GF-D8 (cell line): ENCODE data around the gene JCHAIN.

Source experiments
- DNase-seq: peaks from one replicate; lab custom pipeline; 2025; lab: John Stamatoyannopoulos, UW

The JCHAIN gene

DNA sequence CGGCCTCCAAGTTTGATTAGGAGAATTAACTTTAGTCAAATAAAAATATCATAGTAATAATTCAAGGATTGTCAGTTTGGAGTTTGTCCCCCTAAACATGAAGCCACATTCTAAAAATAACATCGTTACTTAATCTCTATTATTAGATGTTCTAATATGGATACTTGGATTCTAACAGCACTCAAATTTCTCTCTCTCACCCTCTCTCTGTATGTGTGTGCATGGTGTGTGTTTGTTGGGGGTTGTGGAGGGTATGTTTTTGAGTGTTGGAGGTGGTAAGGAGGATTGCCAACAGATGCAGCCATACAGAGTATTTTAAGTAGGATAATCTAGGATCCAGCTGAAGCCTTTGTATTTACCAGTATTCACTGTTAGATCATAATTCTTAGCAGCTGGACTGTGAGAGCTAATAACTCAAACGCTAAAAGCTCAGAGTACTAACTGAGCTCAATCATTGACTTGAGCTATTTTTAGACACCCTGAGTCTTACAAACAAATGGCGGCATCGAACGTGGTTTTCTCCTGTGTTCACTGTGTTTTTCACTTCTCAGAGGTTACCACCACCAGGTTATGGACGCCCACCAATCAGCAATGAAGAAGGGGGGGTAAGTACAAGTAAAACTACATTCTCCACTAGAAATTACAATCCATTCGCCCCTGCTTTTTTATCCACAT lies 28.9 kb downstream of the JCHAIN start:
- DNase-seq: no peak

DNA sequence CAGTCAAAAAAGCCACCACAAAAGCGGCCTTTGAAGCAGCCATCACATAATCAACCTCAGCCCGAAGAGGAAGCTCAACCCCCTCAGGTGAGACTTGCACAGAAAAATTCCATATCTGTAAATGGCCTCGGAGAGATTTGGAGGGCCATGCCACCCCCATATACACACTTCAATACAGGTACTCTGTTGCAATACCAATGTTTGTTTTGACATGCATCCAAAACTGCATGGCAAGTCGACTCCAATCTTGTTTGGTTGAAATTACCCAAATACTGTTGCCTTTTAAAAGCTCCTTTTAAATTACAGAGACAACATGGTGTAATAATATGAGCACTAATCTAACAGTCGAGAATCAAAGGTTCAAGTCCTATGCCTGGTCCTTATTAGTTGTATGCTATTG lies 31.8 kb downstream of the JCHAIN start:
- DNase-seq: no peak

DNA sequence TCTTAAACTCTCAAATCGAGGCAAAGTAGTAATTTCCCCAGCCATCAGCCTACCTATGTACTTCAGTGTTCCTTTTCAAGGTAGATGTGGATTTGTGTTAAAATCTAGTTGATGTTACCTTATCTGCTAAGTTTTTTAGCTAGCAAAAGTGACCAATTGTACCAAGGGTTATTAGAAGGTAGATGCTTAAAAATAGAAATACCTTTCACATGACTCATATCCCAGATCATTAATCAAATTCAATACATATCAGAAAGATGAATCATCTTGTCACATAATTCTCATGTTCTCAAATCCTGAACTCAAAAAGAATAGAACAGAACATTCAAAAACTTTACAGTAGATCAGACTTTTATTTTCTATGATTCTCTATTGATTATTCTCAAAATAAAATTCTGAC lies 34.3 kb downstream of the JCHAIN start:
- no peak for DNase-seq

DNA sequence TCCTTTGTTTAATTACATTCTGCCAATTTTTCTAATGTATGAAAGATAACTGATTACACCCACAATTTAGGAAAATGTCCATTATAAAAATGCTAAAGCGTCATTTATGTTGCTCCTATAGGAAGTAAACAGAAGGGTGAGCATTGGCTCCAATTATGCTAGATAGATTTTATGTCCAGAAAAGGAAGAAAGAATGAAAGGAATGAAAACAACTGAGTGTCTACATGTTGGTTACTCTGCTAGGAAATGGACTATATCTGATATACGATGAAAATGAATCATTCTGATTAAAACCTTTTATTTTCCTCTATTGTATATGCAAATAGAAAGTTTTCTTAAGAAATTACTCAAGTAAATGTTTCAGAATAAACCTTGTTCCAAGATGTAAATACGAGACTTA lies 36.1 kb downstream of the JCHAIN start:
- DNase-seq: no peak

DNA sequence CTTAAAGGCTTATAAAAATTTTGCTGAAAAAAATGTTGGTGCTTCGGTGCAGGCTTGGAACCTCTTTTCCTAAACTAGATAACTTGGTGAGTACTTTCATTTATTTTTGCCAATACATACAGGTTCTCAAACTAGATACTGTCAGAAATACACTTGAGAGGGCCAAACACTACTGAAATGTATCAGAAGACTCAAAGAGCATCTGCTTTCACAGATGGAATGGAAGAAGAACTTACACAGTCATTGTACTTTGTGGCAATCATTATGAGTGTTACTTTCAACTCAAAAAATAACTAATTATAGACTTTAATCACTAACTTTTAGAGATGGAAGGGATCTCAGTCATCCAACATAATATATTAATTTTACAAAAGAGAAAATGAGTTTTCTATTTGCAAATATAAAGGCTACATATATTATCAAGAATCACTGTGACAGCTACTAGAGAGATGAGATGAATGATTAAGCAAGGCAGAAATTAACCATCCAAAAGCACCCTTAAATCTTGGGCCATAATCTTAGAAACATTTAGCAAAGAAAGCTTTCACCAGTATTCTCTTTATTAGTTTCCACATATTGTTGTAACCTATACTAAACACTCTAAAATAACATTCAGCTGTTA lies 36.7 kb downstream of the JCHAIN start:
- DNase-seq: no peak

DNA sequence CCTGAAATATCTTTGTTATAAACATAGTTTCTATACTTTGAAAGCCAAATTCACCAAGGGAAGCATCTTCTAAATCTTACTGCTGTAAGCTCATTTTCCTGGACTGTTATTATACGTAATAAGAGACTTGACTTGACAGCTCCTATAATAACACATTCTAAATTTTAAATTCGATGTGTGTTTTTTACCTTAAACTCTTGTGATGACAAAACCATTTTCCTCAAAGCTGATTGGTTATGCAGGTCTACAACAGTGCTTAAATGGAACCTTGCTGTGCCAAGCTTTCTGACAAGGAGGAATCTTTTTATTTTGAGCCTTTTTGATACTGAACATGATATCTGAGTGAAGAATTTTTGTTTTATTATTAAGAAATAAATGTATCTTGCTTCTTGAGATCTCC lies 37.9 kb downstream of the JCHAIN start, which contains the start of gene ENAM:
Gene ENAM, plus strand, starts transcription at position 301 of the 400 bp plus-strand sequence. CDS start 757 bp downstream, outside the sequence.
- no peak for DNase-seq

DNA sequence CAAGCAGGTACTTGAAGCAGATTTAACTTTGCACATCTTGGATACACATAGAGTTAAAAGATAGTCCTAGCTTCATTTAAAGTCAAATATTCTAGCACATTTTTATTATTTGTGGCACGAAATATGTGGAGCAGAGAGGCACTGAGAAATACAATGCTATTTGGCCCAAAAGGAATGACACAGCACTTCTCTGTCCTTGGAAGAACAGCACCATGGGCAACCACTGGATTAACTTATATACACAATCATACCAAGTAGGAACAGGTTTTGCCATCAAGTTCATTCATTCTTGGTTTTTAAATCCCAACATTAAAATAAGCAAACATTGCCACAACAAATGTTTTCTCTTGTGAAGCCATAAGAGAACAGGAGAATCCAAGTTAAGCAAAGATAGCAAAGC lies 38.7 kb downstream of the JCHAIN start:
- DNase-seq: no peak

DNA sequence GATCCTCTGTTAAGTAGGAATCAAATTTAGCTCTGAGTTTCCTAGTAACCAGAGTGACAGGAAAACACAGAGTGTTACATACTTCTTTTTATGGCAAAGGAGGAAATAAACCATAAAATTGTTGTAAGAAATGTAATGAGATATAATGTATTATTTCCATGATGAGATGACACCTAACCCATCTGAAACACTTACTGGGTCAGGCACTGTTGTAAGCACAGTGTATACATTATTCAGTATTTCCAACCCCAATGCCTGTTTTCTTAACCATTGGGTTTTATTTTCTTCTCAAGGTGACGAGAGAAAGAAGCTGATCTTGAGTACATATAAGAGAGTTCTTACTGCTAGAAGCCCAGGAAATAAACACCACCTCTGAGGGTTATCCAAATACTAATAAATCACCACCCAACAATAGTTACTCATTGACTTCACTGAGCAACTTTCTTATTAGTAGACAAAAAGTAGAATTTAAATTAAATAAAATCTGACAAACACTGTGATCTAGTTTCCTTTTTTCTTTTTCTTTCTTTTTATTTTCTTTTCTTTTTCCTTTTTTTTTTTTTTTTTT lies 42.0 kb downstream of the JCHAIN start:
- DNase-seq: no peak

DNA sequence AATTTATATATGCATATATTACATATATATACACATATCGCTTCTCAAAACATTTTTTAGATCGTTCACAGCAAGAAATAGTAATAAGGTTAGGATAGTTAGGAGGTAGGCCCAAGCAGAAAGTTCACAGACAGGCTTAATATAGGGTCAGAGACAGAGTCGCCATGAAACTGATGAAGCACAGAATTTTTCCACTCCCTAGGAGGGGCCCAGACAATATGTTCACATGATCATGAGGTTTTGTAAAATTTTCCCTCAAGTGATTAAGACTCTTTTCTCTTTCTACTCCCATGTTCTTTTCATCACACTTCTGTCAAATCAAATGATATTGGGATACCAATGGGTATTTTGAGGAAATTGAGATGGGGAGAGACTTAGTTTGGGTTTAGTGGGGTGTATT lies 43.0 kb downstream of the JCHAIN start:
- DNase-seq: no peak

DNA sequence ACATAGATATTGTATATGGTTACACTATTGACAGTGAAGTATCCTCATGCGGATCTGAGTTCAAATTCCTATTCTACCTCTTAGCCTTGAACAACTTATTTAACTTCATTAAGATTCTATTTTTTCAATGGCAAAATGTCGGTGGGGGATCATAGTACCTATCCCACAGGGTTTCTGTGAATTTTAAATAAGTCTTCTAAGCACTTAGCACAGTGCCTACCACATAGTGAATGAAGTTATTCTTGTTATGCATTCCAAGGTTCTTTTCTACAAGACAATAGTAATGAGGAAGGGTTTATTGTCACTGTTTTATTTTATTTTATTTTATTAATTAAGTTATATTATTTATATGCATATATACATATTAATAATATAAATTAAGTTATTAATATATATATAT lies 46.5 kb downstream of the JCHAIN start:
- no peak for DNase-seq

DNA sequence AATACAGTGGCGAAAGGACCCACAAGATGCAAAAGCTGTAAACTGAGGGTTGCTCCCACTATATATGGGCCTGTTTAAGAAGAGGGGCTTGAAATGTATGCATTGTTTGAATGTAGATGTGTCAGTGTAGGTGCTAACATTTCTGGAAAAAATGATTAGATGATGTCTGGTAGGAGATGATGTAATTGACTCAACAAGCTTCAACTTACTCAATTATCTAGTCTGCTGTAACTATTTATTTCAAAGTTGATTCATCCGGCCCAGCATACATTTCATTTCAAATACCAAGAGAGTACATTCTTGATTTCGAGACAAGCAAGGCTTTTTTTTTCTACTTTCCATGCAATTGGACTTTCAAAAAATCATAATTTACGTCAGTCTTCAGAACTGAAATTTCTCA lies 47.0 kb downstream of the JCHAIN start:
- DNase-seq: no peak

DNA sequence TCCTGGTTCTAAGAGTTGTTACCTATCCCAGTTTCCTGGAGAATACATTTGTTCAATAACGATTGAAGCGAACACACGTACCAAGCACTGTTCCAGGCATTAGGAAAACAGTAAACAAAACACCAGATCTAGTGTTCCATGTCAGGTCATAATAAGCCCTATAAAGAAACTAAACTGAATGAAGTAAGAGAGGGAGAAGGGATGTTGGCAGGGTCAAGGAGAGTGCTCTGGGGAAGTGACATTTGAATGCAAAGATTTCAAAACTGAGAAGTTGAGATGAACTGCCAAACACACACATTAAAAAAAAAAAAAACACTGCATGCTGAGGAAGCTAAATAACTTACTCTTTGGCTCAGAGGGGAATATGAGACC lies 52.1 kb downstream of the JCHAIN start:
- no peak for DNase-seq

DNA sequence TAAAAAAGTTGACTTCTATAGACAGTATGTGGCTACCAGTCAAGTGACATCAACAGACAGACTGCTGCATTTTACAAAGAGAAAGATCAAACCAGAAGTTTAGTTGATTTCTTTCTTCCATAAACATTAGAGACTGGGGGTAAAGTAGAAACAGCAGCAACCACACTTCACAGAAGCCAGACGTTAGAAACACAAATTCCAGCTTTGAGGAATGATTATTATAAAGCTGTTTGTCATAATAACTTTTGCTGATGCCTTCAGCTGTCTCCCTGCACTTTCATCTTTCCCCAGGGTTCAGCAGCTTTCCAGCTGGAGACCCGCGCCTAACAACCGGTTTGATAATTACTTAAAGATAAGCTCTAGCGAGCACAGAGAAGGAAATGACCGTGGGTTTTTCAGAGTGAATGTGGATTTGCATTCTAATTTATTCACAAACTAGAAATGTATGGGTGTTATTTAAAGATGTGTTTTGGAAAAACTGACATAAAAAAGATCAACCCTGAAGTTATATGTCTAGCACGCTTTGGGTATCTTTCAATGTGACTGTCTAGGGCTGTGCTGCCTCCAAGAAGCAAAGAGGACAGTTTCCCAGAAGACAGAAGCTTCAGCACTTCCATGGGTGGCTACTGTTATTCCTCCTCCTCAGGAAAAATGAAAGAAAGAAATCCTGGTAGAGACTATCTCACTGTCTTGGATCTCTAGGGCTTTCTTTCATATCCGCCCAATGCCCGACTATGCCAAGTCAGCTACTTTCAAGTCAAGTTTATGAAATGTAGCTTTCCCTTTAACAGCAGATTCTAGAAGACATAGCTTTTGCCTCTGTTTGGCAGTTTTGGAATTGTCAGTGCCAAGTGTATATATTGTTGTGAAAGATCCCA lies 52.8 kb downstream of the JCHAIN start:
- DNase-seq: no peak

DNA sequence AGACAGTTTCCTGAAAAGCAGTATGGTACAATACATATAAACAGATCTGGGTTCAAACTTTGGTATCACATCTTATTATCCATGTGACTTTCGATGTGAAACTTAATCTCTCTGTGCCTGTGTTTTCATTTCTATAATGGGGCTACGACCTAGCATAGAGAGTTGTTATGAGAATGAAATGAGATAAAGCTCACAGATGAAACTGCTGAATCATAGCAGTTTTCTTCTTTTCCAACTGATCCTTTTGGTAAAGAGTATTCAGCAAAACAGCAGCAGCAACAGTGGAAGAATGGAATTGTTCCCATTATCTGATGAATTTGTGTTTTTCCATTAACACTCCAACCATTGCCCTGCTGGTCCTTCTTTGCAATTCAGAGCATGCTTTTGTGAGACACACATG lies 58.0 kb downstream of the JCHAIN start:
- no peak for DNase-seq

DNA sequence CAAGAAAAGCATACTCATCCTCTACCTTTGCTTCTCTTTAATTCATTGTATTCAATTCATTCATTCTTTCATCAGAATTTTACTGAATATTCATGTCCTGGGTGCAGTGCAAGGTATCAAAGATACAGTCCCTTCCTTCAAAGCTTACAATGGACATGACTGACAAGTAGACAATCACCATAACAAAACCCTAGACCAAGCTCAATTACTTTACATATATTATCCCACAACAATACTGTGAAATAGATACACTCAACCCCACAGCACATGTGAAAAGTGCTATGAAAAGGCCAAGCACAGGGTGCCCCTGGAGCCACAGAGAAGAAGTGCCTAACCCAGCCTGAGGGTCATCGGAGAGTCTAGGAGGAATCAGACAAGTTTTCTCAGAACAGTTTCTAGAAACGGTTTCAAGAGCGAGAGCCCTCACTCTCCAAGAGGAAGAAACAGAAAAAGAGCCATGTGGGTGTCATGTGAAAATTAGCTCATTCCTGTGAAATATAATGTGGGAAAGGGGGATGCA lies 58.9 kb downstream of the JCHAIN start:
- no peak for DNase-seq

DNA sequence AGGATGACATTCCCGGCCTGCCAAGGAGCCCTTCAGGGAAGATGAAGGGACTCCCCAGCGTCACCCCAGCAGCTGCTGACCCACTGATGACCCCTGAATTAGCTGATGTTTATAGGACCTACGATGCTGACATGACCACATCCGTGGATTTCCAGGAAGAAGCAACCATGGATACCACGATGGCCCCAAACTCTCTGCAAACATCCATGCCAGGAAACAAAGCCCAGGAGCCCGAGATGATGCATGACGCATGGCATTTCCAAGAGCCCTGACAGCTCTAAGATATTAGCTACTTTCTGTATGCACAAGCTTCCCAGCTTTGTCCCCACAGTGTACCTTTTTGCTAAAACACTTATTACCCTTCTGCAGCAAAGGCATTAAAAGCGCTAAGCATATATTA lies 59.8 kb downstream of the JCHAIN start:
- DNase-seq: no peak
